SIG-M5 (cell line): ENCODE measurements around the gene CNIH2.
"Not testable (repeated sequence)": the region's sequence is repeated elsewhere in the genome, so short reads cannot be mapped to it uniquely, and the experiment has no call there.

Experiments used
- DNase-seq: peaks from one replicate; lab custom pipeline; 2025; lab: John Stamatoyannopoulos, UW

CNIH2 gene

DNA sequence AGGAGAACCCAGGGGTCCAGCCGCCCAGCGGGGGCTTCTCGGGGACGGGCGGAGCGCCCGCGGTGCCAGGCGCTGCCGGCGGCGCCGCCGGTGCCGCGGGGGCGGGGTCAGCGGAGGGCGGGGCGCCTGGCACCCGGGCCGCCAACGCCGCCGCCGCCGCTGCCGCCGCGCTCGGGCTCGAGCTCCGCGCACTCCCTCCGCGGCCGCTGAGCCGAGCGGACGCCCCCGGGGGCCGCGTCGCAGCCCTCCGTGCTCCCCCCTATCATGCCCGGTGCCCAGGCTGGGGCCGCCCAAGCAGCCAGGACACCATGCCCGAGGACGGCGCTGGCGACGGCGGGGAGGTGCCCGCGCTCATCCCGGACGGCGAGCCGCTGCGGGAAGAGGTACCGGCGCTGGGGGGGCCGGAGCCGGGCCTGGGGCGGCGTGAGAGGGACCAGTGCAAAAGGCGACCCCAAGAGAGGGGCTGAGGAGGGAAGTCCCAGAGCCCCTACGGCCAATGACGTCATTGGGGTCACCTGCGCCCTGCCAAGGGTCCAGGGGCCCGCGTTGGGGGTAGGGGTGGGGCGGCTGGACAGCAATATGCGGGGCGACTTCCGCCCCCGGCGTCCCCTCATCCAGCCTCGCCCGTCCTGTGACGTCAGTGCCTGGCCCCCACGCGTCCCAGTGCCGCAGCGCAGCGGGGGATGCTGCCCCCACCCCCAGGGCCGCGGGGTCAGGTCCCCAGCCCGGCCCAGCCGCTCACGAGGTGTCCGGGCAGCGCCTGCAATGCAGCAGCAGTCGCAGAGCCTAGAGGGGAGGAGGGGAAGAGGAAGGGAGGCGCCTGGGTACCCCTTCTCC is 13.9 kb downstream of the CNIH2 start, which contains the start of gene TMEM151A:
Gene TMEM151A (plus strand): TSS at position 189 of the 837 bp plus-strand sequence. CDS start 120 bp downstream, at position 309.
- no peak for DNase-seq

DNA sequence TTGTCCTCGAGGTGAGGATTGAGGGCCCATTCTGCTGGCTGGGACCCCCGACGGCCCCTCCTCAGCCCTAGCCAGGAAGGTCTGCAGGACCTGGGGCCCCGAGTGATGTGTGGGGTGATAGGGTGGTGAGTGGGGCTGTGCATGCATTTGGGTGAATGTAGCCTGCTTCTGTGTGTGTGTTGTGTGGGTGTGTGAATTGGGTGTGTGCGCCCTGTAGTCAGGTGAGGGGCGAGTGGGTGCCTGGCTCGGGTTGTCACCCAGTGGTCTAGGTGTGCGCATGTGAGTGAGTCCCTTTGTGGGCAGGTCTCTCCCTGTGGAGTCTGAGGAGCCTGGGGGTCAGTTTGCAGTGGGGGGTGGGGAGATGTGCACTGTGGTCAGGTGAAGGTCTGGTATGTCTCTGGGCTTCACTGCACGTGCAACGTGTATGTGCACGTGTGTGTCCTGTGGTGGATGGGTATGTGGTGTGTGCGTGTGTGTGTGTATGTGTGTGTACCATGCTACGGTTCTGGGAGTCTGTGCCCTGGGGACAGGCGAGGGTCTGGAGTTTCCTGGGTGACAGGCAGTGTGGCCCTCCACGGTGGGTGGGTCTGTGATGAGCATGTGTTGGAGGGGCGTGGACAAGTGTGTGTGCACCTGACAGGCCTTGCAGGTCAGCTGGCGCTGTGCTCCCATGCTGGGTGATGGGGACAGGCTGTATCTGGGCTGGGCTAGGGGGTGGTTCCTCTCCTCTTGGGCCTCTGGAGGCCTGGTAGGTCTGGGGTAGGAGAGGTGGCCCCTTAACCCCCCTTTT is 14.8 kb downstream of the CNIH2 start:
- no peak for DNase-seq

DNA sequence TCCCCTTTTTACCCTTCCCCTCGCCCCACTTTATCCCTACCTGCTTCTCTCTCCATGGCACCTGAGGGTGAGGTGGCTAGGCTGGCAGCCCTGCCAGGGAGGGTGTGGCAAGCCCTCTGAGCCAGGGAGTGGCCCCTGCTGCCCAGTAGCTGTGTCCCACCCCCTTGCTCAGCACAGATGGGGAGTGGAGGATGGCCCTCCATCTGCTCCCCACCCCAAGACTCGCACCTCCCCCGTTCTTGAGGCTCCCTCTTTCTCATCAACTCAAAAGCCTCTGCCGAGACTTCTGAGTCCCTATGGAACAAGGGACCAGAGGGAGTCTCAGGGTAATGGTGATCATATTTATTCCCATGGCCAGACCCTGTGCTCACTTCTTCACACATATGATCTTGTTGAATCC is 15.4 kb downstream of the CNIH2 start:
- no peak for DNase-seq

DNA sequence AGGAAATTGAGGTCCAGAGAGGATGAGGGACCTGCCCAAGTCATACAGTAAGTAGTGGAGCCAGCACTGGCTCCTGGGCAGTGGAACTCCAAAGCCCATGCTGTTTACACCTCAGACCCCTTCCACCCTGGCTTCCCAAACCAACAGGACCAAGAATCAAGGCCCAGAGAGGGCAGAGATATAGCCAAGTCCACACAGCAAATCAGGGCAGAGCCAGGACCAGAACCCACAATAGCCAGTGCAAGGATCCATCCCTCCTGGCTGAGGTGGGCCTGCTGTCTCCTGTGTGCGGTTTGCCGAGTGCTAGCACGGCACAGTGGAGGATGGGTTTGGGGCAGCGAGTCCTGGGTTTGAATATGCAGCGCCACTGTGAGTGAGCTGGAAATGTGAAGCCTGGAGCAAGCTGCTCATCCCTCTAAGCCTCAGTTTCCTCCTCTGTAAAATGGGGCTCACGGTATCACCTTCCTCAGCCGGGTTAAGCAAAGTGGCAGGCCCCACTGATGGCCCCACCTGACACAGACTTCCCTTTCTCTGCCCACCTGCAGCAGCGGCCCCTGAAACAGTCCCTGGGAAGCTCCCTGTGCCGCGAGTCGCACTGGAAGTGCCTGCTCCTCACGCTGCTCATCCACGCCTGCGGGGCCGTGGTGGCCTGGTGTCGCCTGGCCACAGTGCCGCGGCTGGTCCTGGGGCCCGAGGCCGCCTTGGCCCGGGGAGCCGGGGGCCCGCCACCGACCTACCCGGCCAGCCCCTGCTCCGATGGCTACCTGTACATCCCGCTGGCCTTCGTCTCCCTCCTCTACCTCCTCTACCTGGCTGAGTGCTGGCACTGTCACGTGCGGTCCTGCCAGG is 16.0 kb downstream of the CNIH2 start:
- no peak for DNase-seq

DNA sequence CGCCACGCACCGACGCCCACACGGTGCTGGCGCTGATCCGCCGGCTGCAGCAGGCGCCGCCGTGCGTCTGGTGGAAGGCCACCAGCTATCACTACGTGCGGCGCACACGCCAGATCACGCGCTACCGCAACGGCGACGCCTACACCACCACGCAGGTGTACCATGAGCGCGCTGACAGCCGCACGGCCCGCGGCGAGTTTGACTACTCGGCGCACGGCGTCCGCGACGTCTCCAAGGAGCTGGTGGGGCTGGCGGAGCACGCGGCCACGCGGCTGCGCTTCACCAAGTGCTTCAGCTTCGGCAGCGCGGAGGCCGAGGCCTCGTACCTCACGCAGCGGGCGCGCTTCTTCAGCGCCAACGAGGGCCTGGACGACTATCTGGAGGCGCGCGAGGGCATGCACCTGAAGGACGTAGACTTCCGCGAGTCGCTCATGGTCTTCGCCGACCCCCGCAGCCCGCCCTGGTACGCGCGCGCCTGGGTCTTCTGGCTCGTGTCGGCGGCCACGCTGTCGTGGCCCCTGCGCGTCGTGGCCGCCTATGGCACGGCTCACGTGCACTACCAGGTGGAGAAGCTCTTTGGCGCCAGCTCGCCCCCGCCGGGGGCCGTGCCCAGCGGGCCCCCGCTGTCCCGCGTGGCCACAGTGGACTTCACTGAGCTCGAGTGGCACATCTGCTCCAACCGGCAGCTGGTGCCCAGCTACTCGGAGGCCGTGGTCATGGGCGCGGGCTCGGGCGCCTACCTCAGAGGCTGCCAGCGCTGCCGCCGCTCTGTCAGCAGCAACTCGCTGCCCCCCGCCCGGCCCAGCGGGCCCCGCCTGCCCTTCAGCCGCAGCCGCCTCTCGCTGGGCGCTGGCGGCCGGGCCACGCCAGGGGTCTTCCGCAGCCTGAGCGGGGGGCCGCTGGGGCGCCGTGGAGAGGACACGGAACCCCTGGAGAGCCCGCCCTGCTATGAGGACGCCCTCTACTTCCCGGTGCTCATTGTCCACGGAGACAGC is 16.9 kb downstream of the CNIH2 start:
- no peak for DNase-seq

DNA sequence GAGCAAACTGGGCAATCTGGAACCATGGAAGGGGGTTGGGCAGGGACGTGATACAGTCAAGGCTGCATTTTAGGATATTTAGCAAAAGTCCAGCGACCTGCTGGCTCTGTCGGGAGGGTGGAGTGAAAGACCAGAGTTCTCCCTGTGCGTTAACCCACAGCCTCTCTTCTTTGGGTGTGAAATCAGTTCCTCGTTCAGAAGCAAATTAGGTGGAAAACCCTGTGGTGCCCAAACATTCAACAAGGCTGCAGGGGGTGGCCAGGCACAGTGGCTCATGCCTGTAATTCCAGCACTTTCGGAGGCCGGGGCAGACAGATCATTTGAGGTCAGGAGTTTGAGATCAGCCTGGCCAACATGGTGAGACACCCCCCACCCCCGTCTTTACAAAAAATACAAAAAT is 19.6 kb downstream of the CNIH2 start:
- no peak for DNase-seq

DNA sequence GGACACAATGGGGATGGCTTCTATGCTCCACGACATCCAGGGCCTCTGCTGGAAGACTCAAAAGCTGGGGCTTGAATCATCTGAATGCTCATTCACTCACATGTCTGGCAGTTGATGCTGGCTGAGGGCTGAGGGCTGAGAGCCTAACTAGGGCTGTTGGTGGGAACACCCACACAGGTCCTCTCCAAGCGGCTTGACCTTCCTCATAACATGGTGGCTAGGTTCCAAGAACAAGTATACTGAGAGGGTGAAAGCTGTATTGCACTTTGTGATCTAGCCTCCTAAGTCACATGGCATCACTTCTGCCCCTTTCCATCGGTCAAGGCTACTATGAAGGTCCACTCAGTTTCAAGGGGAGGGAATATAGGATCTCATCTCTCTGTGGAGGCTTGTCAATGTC is 21.2 kb downstream of the CNIH2 start:
- no peak for DNase-seq

DNA sequence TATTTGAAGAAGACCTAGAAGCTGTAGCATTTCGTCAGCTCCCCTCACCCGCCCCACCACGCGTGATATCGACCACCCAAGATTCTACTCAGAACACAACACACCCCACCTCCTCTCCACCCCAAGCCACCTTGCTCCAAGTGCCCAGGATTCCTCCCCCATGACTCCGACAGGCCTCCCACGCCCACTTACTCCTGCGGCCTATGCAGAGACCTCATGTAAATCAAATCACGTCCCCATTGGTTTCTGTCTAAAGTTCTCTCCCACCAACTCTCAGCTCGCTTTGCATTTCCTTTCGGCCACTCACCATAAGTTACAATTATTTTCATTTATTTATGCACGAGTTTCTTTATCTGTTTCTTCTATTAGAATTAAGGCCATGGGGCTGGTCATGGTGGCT is 24.7 kb downstream of the CNIH2 start:
- no peak for DNase-seq

DNA sequence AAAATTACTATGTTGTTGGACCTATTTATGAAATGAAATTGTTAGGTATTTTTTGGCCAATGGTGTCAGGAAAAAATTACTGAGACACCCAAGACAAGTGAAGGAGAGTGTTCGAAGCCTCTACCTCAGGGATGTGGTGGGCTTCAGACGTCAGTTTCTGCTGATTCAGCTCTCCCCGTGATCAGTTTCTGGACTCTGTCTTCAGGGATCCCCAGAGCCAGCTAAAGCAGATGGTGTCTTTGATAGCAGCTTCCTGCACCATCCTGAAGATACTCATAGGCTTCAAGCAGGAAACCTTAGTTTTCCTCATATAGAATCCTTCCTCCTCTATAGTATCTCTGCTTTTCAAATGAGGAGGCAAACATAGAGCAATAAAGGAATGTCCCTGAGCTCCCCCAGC is 31.5 kb downstream of the CNIH2 start:
- DNase-seq = no peak

DNA sequence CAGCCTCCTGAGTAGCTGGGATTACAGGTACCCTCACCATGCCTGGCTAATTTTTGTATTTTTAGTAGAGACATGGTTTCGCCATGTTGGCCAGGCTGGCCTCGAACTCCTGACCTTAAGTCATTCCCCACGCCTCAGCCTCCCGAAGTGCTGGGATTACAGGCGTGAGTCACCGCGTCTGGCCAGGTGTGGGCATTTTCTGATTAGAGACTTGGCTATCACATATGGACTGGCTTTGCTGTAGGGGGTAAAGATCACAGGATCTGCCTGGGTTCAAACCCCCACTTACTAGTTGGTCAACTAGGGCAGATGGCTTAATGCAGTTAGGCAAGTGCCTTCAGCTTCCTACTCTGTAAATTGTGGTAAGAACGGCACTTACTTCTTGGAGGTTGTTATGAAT is 32.3 kb downstream of the CNIH2 start:
- no peak for DNase-seq

DNA sequence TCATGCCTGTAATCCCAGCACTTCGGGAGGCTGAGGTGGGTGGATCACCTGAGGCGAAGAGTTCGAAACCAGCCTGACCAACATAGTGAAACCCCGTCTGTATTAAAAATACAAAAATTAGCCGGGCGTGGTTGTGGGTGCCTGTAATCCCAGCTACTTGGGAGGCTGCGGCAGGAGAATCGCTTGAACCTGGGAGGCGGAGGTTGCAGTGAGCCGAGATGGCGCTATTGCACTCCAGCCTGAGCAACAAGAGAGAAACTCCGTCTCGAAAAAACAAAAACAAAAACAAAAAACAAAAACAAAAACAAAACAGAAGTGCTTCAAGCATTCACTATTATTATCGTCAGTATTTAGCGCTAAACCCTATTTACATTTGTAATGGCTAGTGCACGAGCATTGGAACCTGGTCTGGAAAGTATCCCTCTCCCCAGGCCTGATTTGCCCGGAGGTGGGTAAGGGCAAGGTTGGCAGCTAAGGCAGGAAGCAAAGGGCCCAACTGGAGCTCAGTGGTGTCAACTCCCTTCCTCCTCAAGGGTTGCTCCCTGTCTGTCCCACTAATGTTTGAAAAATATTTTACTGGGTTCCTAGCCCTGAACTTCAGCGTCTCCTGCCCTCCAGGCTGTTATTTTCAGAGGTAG is 32.9 kb downstream of the CNIH2 start:
- not testable (repeated sequence) for DNase-seq

DNA sequence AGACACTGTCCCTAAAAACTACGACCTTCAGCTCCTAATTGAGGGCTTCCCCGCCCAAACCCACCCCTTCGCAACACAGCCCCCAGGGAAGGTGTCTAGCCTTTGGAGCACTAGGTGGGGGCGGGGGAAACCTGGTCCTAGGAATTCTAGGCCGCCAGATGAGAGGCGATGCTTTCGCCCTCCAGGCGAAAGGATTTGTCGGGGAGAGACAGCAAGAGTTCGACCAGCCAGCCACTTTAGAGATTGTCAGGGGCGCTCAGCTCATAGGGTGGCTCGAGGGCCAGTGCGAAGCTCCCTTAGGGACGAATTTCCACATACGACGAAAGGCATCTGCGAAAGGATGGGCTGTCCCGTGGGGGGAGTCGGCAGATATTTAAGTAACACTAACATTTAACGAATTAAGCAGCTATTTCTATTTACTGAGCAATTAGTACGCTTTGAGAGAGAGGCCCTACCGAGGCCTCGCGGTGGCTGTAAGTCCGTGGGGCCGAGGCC is 33.5 kb downstream of the CNIH2 start:
- no peak for DNase-seq

DNA sequence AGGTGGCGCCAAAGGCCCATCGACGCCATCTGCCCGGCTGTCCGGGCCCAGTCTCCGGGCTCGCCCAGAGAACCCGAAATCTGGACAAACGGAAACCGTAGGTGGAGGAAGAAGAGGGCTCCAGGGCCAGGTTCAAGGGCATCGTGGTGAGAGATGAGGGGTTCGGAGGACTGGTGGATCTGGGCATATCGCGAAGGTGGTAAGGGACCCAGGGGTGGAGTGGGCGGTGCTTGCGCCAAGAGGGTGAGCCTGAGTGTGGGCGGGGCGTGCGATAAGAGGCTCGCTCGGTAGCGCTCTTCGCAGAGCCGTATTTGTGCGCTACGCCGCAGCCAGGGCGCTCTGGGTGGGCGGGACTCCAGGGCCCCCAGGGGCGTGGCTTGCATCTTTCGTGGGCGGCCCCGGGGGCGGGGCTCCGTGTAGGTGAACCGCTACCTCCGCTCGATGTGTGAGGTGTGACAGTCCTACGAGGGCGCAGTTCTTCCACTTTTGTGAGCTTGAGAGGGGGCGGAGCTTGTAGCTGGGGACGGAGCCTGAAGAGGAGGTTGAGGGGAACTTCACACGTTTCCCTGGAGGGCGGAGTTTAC is 34.1 kb downstream of the CNIH2 start:
- DNase-seq = peak; percentile 61

DNA sequence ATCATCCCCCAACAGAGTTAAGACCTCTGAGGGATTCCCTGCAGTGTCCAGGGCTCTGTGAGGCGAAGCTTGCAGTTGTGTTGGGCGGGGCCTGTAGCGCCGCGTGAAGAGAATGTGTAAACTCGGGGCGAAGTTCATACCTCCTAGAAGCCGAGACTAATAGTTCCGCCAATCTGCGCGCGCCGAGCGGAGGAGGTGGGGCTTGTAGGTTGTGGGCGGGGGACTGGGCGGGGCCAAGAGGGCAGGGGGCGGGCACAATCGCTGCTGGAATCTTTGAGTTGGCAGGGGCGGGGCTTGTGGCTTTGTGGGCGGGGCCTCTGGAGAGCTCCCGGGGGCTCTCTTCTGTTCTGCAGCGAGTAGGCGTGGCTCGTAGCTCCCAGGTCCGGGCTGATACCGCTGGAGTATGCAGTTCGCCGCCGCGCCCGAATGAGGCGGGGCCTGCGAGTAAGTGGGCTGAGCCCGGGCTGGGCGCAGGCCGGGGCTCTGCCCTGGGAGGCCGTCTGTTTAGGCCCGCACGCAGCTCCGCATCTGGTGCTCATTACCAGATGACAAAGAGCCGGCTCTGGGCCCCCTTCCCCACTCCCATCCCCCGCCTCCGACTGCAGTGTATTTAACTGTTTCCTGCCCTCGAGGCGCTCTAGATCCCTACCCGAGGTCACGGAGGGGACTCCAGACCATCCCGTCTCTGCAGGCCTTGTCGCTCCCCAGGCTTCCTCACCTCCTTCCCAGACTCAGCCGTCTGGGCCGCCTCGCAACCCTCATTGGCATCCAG is 34.8 kb downstream of the CNIH2 start:
- DNase-seq = peak; percentile 81

DNA sequence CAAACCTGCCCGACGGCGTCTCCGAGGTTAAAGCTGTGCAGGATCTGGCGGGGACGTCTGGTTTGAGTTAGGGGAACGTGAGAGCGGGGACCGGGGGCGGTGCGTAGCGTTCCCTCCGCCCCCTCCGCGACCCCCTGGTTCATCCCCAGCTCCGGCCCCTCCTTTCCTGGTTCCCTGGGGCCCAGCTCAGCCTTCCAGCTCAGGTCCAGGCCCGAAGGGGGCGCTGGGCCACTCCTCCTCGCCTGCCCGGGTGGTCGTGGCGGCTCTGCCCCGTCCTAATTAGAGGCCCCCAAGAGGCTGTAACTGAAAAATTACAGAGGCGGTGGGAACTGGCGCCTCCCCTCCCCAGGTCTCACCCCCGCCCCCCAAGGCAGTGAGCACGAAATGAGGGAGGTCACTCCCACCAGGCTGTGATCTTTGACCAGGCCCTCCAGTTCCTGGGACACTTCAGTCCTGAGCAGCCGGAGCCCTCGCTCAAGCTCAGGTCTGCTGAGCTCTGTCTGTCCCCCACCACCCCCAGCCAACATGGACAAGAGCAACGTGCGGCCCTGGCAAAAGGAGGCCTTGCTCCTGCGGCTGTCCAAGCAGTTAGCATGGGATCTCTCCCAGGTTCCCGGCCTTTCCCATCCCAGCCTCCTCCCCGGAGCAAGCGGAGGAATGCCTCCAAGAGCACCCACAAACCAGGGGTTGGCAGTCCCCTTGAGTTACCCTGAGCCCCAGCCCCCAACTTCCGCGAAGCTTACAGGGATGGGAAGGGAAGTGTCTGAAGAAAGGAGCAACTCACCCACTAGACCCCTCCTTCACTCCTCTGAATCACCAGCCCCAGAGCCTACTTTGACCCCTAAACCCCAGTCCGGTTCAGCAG is 35.6 kb downstream of the CNIH2 start:
- DNase-seq = no peak

DNA sequence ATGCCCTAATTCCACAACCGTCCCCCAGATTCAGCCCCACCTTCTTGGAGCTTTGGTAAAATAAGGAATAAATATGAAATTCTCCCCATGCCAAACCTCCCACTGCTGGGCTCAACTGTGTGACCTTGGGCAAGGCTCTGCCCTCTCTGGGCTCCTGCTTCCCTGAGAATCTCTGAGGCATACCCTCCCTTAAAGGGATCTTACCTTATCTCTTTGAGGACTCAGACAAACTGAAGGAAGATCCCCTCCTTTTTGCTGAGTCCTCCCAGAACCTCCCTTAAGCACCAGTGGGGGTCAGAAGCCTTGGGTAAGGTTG is 36.2 kb downstream of the CNIH2 start:
- DNase-seq = no peak

DNA sequence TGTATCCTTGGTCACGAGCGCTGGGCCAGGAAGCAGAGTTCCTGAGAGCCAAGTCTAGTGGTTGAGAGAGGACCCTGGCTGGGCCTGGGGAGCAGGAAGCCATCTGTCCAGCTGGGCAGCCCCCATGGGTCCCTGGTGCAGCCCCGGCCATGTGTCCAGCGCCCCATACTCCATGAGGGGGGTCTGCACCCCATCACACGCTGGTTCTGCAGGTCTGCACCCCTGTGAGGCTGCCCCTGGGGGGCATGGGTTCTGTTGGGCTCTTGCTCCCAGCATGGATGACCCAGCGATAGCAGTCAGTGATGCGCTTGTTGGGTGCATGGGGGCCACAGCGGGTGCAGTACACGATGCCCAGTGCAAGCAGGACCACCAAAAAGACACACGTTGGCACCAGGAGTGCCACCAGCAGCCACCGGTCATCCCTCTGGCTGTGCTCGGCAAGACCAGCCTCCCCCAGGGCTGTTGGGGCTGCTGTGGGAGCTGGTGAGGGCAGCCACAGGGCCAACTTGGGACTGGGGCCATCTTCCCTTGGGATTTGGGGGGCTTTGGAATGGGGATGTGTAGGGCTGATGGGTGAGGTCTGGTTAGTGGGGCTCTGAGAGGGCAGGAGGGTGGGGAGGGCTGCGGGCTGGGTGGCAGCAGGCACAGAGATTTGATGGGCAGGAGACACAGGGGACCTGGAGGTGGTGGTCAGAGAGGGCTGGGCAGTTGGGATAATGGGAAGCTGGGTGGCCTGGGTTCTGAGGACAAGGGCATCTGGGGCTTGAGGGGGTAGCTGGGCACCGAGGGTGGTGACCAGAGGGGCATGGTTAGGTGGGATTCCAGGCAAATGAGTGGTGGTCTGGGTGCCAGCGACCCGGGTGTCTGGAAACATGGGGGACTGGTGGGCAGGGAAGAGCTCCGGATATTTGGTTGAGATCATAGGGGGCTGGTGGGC is 36.9 kb downstream of the CNIH2 start:
- no peak for DNase-seq
